DND-41 (cell line): ENCODE data around the gene ANKMY1.

Source experiments
- CTCF ChIP-seq: IDR thresholded peaks from 2 replicates; pipeline ENCODE4 v1.5.1; 2012; ENCODE audit warnings: borderline replicate concordance, low read length, moderate library complexity, mild to moderate bottlenecking; ENCODE audit not compliant: poor library complexity, severe bottlenecking; ENCODE audit errors: extremely low read depth
- EZH2 ChIP-seq: IDR thresholded peaks from 3 replicates; pipeline ENCODE4 v1.6.1; 2012; ENCODE audit warnings: borderline replicate concordance, low read depth, mild to moderate bottlenecking, moderate library complexity, low read length, inconsistent platforms; ENCODE audit not compliant: severe bottlenecking

- TF ChIP-seq EZH2 = no peak
- TF ChIP-seq CTCF = no peak
Measured at GRCh38 chr2:240450532-240451107, 107.2 kb downstream of the ANKMY1 start.
